Heart right ventricle (tissue), 16 donors: ENCODE results near the gene SRI. TPM values are rescaled to one million over a fixed set of nuclear protein-coding genes. Genes with fewer than 3 reads are reported as not detected.

Experiments used
- ATAC-seq, 8 donors: fragments of 200-7000 bp; cut with Tn5 transposase; one replicate each; pipeline ENCODE4 v1.9.1; 2020; ENCODE audit warnings: mild to moderate bottlenecking in 8 of 8, moderate library complexity in 8 of 8, moderate number of reproducible peaks in 1 of 8
- DNase-seq, 2 donors: peaks; one replicate each; pipeline ENCODE4 v3.0.0-alpha.2; 2020
- H3K27ac ChIP-seq, 10 donors: fragments of 200-600 bp; sonication (generic) in 2 of 10; one replicate each; pipeline versions ENCODE4 v1.5.0 to v1.8.0; 2020 to 2022; ENCODE audit warnings: mild to moderate bottlenecking in 3 of 10
- H3K27me3 ChIP-seq, 7 donors: fragments of 200-600 bp; one replicate each; pipeline ENCODE4 v1.8.0; 2021 to 2022; ENCODE audit warnings: mild to moderate bottlenecking in 2 of 7
- H3K36me3 ChIP-seq, 9 donors: fragments of 200-600 bp; sonication (generic) in 1 of 9; one replicate each; pipeline versions ENCODE4 v1.5.0 to v1.8.0; 2020 to 2022; ENCODE audit warnings: mild to moderate bottlenecking in 2 of 9
- H3K4me1 ChIP-seq, 9 donors: fragments of 200-600 bp; sonication (generic) in 1 of 9; one replicate each; pipeline versions ENCODE4 v1.5.0 to v1.8.0; 2020 to 2022; ENCODE audit warnings: mild to moderate bottlenecking in 4 of 9
- H3K4me3 ChIP-seq, 10 donors: fragments of 200-600 bp; sonication (generic) in 2 of 10; one replicate each; pipeline versions ENCODE4 v1.5.0 to v1.8.0; 2020 to 2022; ENCODE audit warnings: mild to moderate bottlenecking in 7 of 10, moderate library complexity in 2 of 10
- H3K9me3 ChIP-seq, 11 donors: fragments of 200-600 bp in 10 of 11; sonication (generic) in 2 of 11; one replicate each; pipeline versions ENCODE4 v1.5.0 to v1.8.0; 2013 to 2022; ENCODE audit warnings: mild to moderate bottlenecking in 2 of 11, control low read depth in 1 of 11, moderate library complexity in 1 of 11
- CTCF ChIP-seq, 9 donors: fragments of 200-600 bp; sonication (generic) in 2 of 9; IDR thresholded peaks; one replicate each; pipeline versions ENCODE4 v1.5.0 to v1.8.0; 2021 to 2022; ENCODE audit warnings: antibody characterized with exemption in 9 of 9, mild to moderate bottlenecking in 5 of 9, moderate library complexity in 1 of 9
- WGBS, 2 donors: extraction: QIAGEN DNeasy Blood & Tissue Kit; methylation state at CpG; one replicate each; pipeline ENCODE4 v1.1.7; 2013; ENCODE audit warnings: inconsistent platforms in 1 of 2; 5-methylcytosine and 5-hydroxymethylcytosine counted together
- intact Hi-C, 10 donors: fragments of 100-400 bp; cut with DNase I; formaldehyde crosslinking; loops; one replicate each; pipeline versions ENCODE4 v1.11.1 to v1.14.2; 2022
- polyA plus RNA-seq, 2 donors: library from polyadenylated mRNA; stranded (reverse); fragments of 200-250 nt; gene quantifications; one replicate each; pipeline ENCODE4 v1.2.3, GENCODE V29; 2013
- total RNA-seq, 10 donors: library from RNA; stranded (reverse); fragmentation: NEBNext Ultra II Directional in 3 of 10; extraction: Animal tissue kit (Norgen Biotek cat#: 25700) in 3 of 10; gene quantifications; one replicate each; pipeline versions ENCODE4 v1.2.1 to v1.2.4, GENCODE V29; 2021 to 2023
- donor health status: Arrhythmogenic right ventricular cardiomyopathy.
- donor health status: ischemic (EF 13 %, LVEDD 7.1; RV severe dilation, severe dysfunction).
- donor health status: healthy with polysubstance abuse.
- donor health status: DM: no; HTN: yes; CAD: no.
- donor health status: DM: no; HTN: no; CAD: no.
- donor health status: ischemic (EF 25% LVEDD 6.9; RV normal size, moderate dysfunction).
- donor health status: ischemic (EF 25% LVEDD 5.7; RV mildly dilated, moderate dysfunction).
- donor health status: healthy.
- donor health status: DM: yes; HTN: yes; CAD: no.
- donor health status: Ischemic cardiomyopathy.
- donor health status: ischemic (EF 35%, LVEDD 5.7; RV mildly dilated, moderate dysfunction).
- donor health status: nonischemic (EF 11% LVEDD 7.7; RV severe dilation, severe dysfunction).
- donor health status: DM: yes; HTN: yes; CAD: no.
- donor health status: PGD.
- donor health status: ischemic (EF 29% LVEDD 5.4; RV normal size, mild dysfunction).
- donor health status: nonischemic (EF 23%, LVEDD 6.1; RV moderate dilation, normal function).

SRI gene
- total and polyA plus RNA-seq, 12 donors = 28.7 to 82.4 (median 69.9) TPM

DNA sequence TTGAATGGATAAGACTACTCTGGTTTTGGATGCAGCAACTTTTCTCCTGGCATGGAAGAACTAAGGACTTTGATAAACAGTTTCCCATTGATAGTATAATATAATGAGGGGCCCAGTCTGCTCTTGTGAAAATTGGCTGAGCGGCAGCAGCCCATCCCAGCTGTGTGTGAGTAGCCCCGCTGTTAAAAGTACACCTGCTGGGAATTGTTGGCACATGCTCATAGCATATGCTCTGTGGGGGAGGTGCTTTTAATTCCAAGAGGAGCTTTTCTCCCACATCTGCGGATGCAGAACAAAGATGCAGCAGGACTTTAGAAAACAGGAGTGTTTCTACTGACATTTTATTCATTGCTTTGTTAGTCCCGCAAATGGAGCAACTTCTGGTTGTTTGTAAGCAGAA lies 19.0 kb downstream of the SRI start:
- 69% methylated on average over 4 of the region's 4 CpGs for WGBS, 2 donors
- no peak overlapping the region for H3K4me3 ChIP-seq
- intact Hi-C loops = no loop called here
- H3K27me3 ChIP-seq = no peaks in the 10 kb centered on the region
- no peak for ATAC-seq
- H3K36me3 ChIP-seq = peaks cover 0 to 56% (median 32%) of the 10 kb centered on the region in 9 donors
- H3K27ac ChIP-seq = no peak overlapping the region
- no peak for DNase-seq
- TF ChIP-seq CTCF (IDR thresholded peaks at IDR 0.05) = no peak
- no peaks in the 10 kb centered on the region for H3K4me1 ChIP-seq
- H3K9me3 ChIP-seq = no peaks in the 10 kb centered on the region

GRCh38 chr7:88200261-88200660 lies 19.6 kb downstream of the SRI start:
- Histone ChIP-seq H3K27ac (no peak overlapping the region), H3K4me3 (no peak overlapping the region), H3K9me3 (no peaks in the 10 kb centered on the region), H3K36me3 (peaks cover 0 to 51% (median 27%) of the 10 kb centered on the region in 9 donors), H3K4me1 (no peaks in the 10 kb centered on the region), H3K27me3 (no peaks in the 10 kb centered on the region)
- DNase-seq (no peak), ATAC-seq (no peak)
- no peak for TF ChIP-seq CTCF (IDR thresholded peaks at IDR 0.05)
- WGBS, 2 donors = 86 to 87% methylated on average over 3 of the region's 3 CpGs
- intact Hi-C loops = no loop called here

- 87 to 88% methylated on average over 3 of the region's 3 CpGs for WGBS, 2 donors
- TF ChIP-seq CTCF (IDR thresholded peaks at IDR 0.05) = no peak
- Histone ChIP-seq H3K36me3 (no peaks in the 10 kb centered on the region), H3K4me1 (no peaks in the 10 kb centered on the region), H3K4me3 (no peak overlapping the region), H3K27me3 (no peaks in the 10 kb centered on the region), H3K27ac (no peak overlapping the region), H3K9me3 (no peaks in the 10 kb centered on the region)
- ATAC-seq (no peak), DNase-seq (no peak)
- intact Hi-C loops = no loop called here
These were observed 27.9 kb downstream of the SRI start for GRCh38 chr7:88191911-88192310.

DNA sequence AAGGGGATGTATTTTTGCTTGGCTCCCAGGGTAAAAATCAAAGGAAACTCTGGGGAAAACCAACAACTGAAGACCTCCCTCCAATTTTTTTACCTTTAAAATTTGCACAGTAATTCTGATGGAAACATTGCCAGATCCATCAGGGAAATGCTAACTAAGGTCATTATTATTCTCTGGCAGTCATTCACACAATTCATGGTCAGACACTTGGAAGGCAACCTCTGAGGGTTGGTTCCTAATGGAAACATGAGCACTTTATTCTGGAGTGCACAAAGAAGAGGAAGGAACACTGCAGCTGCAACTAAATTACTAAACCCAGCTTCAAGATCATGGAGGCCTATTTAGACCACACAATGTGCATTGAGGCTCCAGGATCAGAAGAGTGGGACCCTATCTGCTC lies 34.2 kb downstream of the SRI start:
- H3K36me3 ChIP-seq = no peaks in the 10 kb centered on the region
- no peaks in the 10 kb centered on the region for H3K9me3 ChIP-seq
- H3K27me3 ChIP-seq = no peaks in the 10 kb centered on the region
- H3K4me1 ChIP-seq = no peaks in the 10 kb centered on the region
- ATAC-seq (no peak), DNase-seq (no peak)
- no peak overlapping the region for H3K4me3 ChIP-seq
- H3K27ac ChIP-seq = no peak overlapping the region
- intact Hi-C loops = no loop called here
- TF ChIP-seq CTCF (IDR thresholded peaks at IDR 0.05) = no peak
